Stimulated activated CD4-positive, alpha-beta T cell treated with anti-CD3 and anti-CD28 coated beads, Interleukin-15, amount 100 ng/mL, for 1 hour (primary cell): ENCODE data around the gene SKIC2.

ENCODE experiments used
- DNase-seq, 2 donors: peaks; one replicate each; pipeline ENCODE4 v3.0.0-alpha.2; 2020; ENCODE audit warnings: low read depth in 1 of 2, low spot score in 1 of 2

SKIC2 gene

GRCh38 chr6:31945507-31946369, 13.2 kb upstream of the SKIC2 start, which contains the start of gene CFB:
TSS of gene CFB (plus strand) at chr6:31946095. CDS start at chr6:31946222, 127 bp downstream.
- no peak for DNase-seq

GRCh38 chr6:31946370-31946885, 12.5 kb upstream of the SKIC2 start:
- no peak for DNase-seq

- DNase-seq, result no peak
Measured at GRCh38 chr6:31947070-31947675, 11.8 kb upstream of the SKIC2 start.

GRCh38 chr6:31947864-31948263, 11.1 kb upstream of the SKIC2 start:
- no peak for DNase-seq

- no peak for DNase-seq
Measured at GRCh38 chr6:31948306-31948705, 10.7 kb upstream of the SKIC2 start.

GRCh38 chr6:31948753-31949413, 10.1 kb upstream of the SKIC2 start:
- no peak for DNase-seq

- DNase-seq, result no peak
Measured at GRCh38 chr6:31949926-31950548, 8.9 kb upstream of the SKIC2 start.

GRCh38 chr6:31952140-31952805, 6.7 kb upstream of the SKIC2 start:
- DNase-seq, result no peak

GRCh38 chr6:31952890-31953289, 6.1 kb upstream of the SKIC2 start:
- DNase-seq, result no peak

- no peak for DNase-seq
Measured at GRCh38 chr6:31954511-31954910, 4.5 kb upstream of the SKIC2 start.

GRCh38 chr6:31956796-31957195, 2.2 kb upstream of the SKIC2 start:
- no peak for DNase-seq

GRCh38 chr6:31958412-31958740, 599 bp upstream of the SKIC2 start:
- DNase-seq, result no peak

GRCh38 chr6:31961616-31962015, 2.6 kb downstream of the SKIC2 start:
- no peak for DNase-seq

- no peak for DNase-seq
Measured at GRCh38 chr6:31963921-31964320, 4.9 kb downstream of the SKIC2 start.

- DNase-seq, result no peak
Measured at GRCh38 chr6:31965700-31966099, 6.7 kb downstream of the SKIC2 start.

GRCh38 chr6:31966506-31966905, 7.5 kb downstream of the SKIC2 start:
- no peak for DNase-seq

- DNase-seq, result no peak
Measured at GRCh38 chr6:31966997-31967925, 8.3 kb downstream of the SKIC2 start.

- DNase-seq, result no peak
Measured at GRCh38 chr6:31967926-31968320, 8.9 kb downstream of the SKIC2 start.

- no peak for DNase-seq
Measured at GRCh38 chr6:31968326-31968725, 9.4 kb downstream of the SKIC2 start.
